ENCODE results near the gene MARVELD3. TPM values are rescaled to one million over a fixed set of nuclear protein-coding genes. Genes with fewer than 3 reads are reported as not detected.

MARVELD3 gene
- polyA plus RNA-seq, 1 of the 3 experiments (the other 2 are of a cell fraction), result not detected

DNA sequence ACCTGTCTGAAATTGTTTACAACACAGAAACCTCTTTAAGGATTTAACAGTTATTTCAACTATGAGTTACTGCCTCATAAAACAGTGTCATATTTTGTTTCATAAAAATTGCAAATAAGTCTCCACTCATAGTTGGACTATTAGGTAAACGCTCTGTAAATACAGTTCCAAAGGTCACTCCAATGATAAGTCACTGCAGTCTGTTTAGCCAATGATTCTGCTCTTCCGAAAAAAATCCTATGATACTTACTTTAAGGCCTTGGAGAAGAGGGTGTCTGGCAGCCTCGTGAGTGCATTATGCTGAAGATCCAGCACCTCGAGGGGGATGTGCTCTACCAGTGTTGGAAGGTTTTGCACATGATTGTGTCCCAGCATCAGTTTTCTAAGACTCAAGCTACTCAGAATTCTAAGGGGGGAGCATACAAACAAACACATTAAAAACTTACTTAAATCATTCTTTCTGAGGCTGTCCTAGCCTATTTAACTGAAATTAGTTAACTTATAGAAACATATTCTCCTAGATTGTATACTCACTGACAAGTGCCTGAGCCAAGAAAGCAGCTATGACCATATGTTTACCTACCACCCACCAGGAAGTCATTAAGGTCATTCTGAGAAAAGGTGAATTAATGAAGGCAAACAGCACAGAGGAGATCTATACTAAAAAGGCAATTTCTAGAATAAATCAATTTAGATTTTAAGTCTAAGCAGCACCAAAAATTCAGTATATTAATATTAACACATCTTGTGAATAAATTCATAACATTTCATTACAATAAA is 41.1 kb downstream of the MARVELD3 start:
- H3K4me3 ChIP-seq (ENCODE audit: low read depth in 2 of 2, low read length in 1 of 2), result no peak overlapping the region
- no peak overlapping the region for H2AFZ ChIP-seq (ENCODE audit: low read depth)
- no peaks in the 10 kb centered on the region for H3K27me3 ChIP-seq (ENCODE audit: insufficient read depth)
- no peak for DNase-seq
- no peaks in the 10 kb centered on the region for H4K20me1 ChIP-seq (ENCODE audit: insufficient read depth)
- H3K4me1 ChIP-seq (ENCODE audit: control insufficient read depth in 1 of 2, insufficient read depth in 2 of 2, low read depth in 1 of 2, low read length in 1 of 2), result no peaks in the 10 kb centered on the region
- no peak for TF ChIP-seq JUND (IDR thresholded peaks at IDR 0.05)
- no peak for TF ChIP-seq TEAD4 (IDR thresholded peaks at IDR 0.05; ENCODE audit: borderline replicate concordance, insufficient read depth)
- no peak for TF ChIP-seq GABPA (IDR thresholded peaks at IDR 0.05; ENCODE audit: low read depth)
- TF ChIP-seq, protein P1, sequence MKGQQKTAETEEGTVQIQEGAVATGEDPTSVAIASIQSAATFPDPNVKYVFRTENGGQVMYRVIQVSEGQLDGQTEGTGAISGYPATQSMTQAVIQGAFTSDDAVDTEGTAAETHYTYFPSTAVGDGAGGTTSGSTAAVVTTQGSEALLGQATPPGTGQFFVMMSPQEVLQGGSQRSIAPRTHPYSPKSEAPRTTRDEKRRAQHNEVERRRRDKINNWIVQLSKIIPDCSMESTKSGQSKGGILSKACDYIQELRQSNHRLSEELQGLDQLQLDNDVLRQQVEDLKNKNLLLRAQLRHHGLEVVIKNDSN (IDR thresholded peaks at IDR 0.05; ENCODE audit: borderline replicate concordance, low read depth), result no peak
- TF ChIP-seq FOXM1 (IDR thresholded peaks at IDR 0.05; ENCODE audit: low read depth), result no peak
- no peak for TF ChIP-seq ELF1 (IDR thresholded peaks at IDR 0.05)
- TF ChIP-seq EP300 (IDR thresholded peaks at IDR 0.05; ENCODE audit: borderline replicate concordance in 1 of 2, low read depth in 1 of 2, low read length in 1 of 2), result no peak
- no peak overlapping the region for H3K27ac ChIP-seq (ENCODE audit: low read depth in 2 of 2, low read length in 1 of 2)
- H3K9me2 ChIP-seq, result no peaks in the 10 kb centered on the region
- H3F3A ChIP-seq (replicated peaks; ENCODE audit: insufficient read depth), result no peaks in the 10 kb centered on the region
- H3K36me3 ChIP-seq (replicated peaks in 1 of 2; ENCODE audit: control insufficient read depth in 1 of 2, insufficient read depth in 2 of 2, low read length in 1 of 2), result peaks cover 52 to 57% of the 10 kb centered on the region in 2 experiments
- H3K9ac ChIP-seq, result no peak overlapping the region
- WGBS (ENCODE audit: low lambda C conversion rate), result 68% methylated on average over 4 of the region's 4 CpGs
- no peaks in the 10 kb centered on the region for H3K9me3 ChIP-seq
- no peak overlapping the region for H3K4me2 ChIP-seq
- H3K79me2 ChIP-seq (ENCODE audit: insufficient read depth), result no peaks in the 10 kb centered on the region
- ChIA-PET CTCF (no interaction called here), POLR2A (no interaction called here)

DNA sequence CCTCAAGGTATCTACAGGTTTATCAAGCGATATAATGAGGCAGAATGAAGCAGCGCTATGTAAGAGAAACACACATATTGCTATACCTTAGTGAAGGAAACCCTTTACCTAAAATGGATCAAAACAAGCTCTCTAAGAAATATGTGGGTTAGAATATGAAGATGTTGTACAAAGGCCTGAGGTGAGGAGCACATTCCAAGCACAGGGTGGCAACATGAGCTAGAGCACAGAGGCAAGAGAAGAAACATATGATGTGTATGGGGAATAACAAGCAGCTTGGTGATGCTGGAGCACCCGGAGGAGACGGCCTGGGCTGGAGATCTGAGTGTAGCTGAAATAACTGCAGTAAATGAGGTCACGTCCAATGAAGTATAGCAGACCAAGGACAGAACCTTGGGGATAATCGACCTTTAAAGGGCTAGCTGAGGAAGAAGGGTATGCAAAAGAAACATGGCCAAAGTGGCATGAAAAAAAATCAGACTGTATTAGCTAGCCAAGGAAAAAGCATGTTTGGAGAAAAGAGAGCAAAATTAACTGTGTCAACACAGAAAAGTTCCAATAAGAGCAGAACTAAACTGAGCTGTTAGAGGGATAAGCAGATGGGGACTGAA is 44.0 kb downstream of the MARVELD3 start:
- Histone ChIP-seq H3K9ac (no peak overlapping the region), H3F3A (replicated peaks; ENCODE audit: insufficient read depth) (no peaks in the 10 kb centered on the region), H2AFZ (ENCODE audit: low read depth) (no peak overlapping the region), H3K9me3 (no peaks in the 10 kb centered on the region), H3K27me3 (ENCODE audit: insufficient read depth) (no peaks in the 10 kb centered on the region), H3K4me2 (no peak overlapping the region), H3K27ac (ENCODE audit: low read depth in 2 of 2, low read length in 1 of 2) (no peak overlapping the region), H3K4me1 (ENCODE audit: control insufficient read depth in 1 of 2, insufficient read depth in 2 of 2, low read depth in 1 of 2, low read length in 1 of 2) (no peaks in the 10 kb centered on the region), H3K9me2 (no peaks in the 10 kb centered on the region), H3K4me3 (ENCODE audit: low read depth in 2 of 2, low read length in 1 of 2) (no peak overlapping the region), H3K79me2 (ENCODE audit: insufficient read depth) (no peaks in the 10 kb centered on the region), H3K36me3 (replicated peaks in 1 of 2; ENCODE audit: control insufficient read depth in 1 of 2, insufficient read depth in 2 of 2, low read length in 1 of 2) (peaks cover 46 to 56% of the 10 kb centered on the region in 2 experiments), H4K20me1 (ENCODE audit: insufficient read depth) (no peaks in the 10 kb centered on the region)
- ChIA-PET CTCF (no interaction called here), POLR2A (no interaction called here)
- DNase-seq, result no peak
- WGBS (ENCODE audit: low lambda C conversion rate), result 91% methylated on average over 6 of the region's 6 CpGs
- TF ChIP-seq GATA2 (CRISPR knock-in tag; IDR thresholded peaks at IDR 0.05), result no peak
- TF ChIP-seq, protein P2, sequence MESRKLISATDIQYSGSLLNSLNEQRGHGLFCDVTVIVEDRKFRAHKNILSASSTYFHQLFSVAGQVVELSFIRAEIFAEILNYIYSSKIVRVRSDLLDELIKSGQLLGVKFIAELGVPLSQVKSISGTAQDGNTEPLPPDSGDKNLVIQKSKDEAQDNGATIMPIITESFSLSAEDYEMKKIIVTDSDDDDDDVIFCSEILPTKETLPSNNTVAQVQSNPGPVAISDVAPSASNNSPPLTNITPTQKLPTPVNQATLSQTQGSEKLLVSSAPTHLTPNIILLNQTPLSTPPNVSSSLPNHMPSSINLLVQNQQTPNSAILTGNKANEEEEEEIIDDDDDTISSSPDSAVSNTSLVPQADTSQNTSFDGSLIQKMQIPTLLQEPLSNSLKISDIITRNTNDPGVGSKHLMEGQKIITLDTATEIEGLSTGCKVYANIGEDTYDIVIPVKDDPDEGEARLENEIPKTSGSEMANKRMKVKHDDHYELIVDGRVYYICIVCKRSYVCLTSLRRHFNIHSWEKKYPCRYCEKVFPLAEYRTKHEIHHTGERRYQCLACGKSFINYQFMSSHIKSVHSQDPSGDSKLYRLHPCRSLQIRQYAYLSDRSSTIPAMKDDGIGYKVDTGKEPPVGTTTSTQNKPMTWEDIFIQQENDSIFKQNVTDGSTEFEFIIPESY (IDR thresholded peaks at IDR 0.05; ENCODE audit: borderline replicate concordance, low read depth), result no peak
- TF ChIP-seq, protein P3, sequence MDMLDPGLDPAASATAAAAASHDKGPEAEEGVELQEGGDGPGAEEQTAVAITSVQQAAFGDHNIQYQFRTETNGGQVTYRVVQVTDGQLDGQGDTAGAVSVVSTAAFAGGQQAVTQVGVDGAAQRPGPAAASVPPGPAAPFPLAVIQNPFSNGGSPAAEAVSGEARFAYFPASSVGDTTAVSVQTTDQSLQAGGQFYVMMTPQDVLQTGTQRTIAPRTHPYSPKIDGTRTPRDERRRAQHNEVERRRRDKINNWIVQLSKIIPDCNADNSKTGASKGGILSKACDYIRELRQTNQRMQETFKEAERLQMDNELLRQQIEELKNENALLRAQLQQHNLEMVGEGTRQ (IDR thresholded peaks at IDR 0.05; ENCODE audit: borderline replicate concordance, low read depth, low read length), result no peak
- TF ChIP-seq, protein P4, sequence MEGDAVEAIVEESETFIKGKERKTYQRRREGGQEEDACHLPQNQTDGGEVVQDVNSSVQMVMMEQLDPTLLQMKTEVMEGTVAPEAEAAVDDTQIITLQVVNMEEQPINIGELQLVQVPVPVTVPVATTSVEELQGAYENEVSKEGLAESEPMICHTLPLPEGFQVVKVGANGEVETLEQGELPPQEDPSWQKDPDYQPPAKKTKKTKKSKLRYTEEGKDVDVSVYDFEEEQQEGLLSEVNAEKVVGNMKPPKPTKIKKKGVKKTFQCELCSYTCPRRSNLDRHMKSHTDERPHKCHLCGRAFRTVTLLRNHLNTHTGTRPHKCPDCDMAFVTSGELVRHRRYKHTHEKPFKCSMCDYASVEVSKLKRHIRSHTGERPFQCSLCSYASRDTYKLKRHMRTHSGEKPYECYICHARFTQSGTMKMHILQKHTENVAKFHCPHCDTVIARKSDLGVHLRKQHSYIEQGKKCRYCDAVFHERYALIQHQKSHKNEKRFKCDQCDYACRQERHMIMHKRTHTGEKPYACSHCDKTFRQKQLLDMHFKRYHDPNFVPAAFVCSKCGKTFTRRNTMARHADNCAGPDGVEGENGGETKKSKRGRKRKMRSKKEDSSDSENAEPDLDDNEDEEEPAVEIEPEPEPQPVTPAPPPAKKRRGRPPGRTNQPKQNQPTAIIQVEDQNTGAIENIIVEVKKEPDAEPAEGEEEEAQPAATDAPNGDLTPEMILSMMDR (IDR thresholded peaks at IDR 0.05), result no peak
- no peak for TF ChIP-seq JUND (IDR thresholded peaks at IDR 0.05)
- TF ChIP-seq RFX5 (IDR thresholded peaks at IDR 0.05; ENCODE audit: low read length), result no peak
- TF ChIP-seq, protein P5, sequence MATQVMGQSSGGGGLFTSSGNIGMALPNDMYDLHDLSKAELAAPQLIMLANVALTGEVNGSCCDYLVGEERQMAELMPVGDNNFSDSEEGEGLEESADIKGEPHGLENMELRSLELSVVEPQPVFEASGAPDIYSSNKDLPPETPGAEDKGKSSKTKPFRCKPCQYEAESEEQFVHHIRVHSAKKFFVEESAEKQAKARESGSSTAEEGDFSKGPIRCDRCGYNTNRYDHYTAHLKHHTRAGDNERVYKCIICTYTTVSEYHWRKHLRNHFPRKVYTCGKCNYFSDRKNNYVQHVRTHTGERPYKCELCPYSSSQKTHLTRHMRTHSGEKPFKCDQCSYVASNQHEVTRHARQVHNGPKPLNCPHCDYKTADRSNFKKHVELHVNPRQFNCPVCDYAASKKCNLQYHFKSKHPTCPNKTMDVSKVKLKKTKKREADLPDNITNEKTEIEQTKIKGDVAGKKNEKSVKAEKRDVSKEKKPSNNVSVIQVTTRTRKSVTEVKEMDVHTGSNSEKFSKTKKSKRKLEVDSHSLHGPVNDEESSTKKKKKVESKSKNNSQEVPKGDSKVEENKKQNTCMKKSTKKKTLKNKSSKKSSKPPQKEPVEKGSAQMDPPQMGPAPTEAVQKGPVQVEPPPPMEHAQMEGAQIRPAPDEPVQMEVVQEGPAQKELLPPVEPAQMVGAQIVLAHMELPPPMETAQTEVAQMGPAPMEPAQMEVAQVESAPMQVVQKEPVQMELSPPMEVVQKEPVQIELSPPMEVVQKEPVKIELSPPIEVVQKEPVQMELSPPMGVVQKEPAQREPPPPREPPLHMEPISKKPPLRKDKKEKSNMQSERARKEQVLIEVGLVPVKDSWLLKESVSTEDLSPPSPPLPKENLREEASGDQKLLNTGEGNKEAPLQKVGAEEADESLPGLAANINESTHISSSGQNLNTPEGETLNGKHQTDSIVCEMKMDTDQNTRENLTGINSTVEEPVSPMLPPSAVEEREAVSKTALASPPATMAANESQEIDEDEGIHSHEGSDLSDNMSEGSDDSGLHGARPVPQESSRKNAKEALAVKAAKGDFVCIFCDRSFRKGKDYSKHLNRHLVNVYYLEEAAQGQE (IDR thresholded peaks at IDR 0.05; ENCODE audit: low read depth, low read length), result no peak
- TF ChIP-seq FOSL2 (IDR thresholded peaks at IDR 0.05; ENCODE audit: borderline replicate concordance, low read depth), result no peak
- TF ChIP-seq, protein P6, sequence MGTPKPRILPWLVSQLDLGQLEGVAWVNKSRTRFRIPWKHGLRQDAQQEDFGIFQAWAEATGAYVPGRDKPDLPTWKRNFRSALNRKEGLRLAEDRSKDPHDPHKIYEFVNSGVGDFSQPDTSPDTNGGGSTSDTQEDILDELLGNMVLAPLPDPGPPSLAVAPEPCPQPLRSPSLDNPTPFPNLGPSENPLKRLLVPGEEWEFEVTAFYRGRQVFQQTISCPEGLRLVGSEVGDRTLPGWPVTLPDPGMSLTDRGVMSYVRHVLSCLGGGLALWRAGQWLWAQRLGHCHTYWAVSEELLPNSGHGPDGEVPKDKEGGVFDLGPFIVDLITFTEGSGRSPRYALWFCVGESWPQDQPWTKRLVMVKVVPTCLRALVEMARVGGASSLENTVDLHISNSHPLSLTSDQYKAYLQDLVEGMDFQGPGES (IDR thresholded peaks at IDR 0.05; ENCODE audit: low read depth, low read length), result no peak

Data from SK-N-SH (cell line).